Kidney glomerular epithelial cell (primary cell): ENCODE measurements around the gene PRKRIP1.
A peak's percentile ranks its signal among the peaks of the same experiment; 100 is the strongest.
"Not testable (repeated sequence)": the region's sequence is repeated elsewhere in the genome, so short reads cannot be mapped to it uniquely, and the experiment has no call there.

Experiments used
- DNase-seq: peaks from one replicate; lab custom pipeline; 2025; lab: John Stamatoyannopoulos, UW

Gene PRKRIP1

GRCh38 chr7:102395873-102396709 lies at the start of gene PRKRIP1:
Gene PRKRIP1, plus strand, starts transcription at chr7:102396363. Its CDS starts 49 bp downstream, at chr7:102396412.
- peak; percentile 93 for DNase-seq

- DNase-seq, result not testable (repeated sequence)
Observed at GRCh38 chr7:102346983-102347382, 49.2 kb upstream of the PRKRIP1 start.

- not testable (repeated sequence) for DNase-seq
Observed at GRCh38 chr7:102356344-102356743, 39.8 kb upstream of the PRKRIP1 start, which contains the start of gene SPDYE6. Gene SPDYE6, minus strand, starts transcription at chr7:102356444. Its CDS starts 421 bp downstream, at chr7:102356023.

- peak; percentile 97 for DNase-seq
Observed at GRCh38 chr7:102363549-102364393, 32.4 kb upstream of the PRKRIP1 start.

GRCh38 chr7:102364394-102364886 lies 31.7 kb upstream of the PRKRIP1 start:
- DNase-seq, result not testable (repeated sequence)

- peak; percentile 13 for DNase-seq
Observed at GRCh38 chr7:102365390-102365789, 30.8 kb upstream of the PRKRIP1 start.

- DNase-seq, result not testable (repeated sequence)
Observed at GRCh38 chr7:102370038-102370437, 26.1 kb upstream of the PRKRIP1 start.

GRCh38 chr7:102372796-102373195 lies 23.4 kb upstream of the PRKRIP1 start:
- not testable (repeated sequence) for DNase-seq

- DNase-seq, result no peak
Observed at GRCh38 chr7:102376964-102377466, 19.1 kb upstream of the PRKRIP1 start.

GRCh38 chr7:102380837-102381236 lies 15.3 kb upstream of the PRKRIP1 start:
- not testable (repeated sequence) for DNase-seq

- not testable (repeated sequence) for DNase-seq
Observed at GRCh38 chr7:102381696-102382425, 14.3 kb upstream of the PRKRIP1 start.

GRCh38 chr7:102387064-102387463 lies 9.1 kb upstream of the PRKRIP1 start:
- DNase-seq, result no peak

GRCh38 chr7:102389810-102390209 lies 6.4 kb upstream of the PRKRIP1 start:
- DNase-seq, result no peak

- peak; percentile 78 for DNase-seq
Observed at GRCh38 chr7:102390697-102391484, 5.3 kb upstream of the PRKRIP1 start.

GRCh38 chr7:102392330-102392729 lies 3.8 kb upstream of the PRKRIP1 start:
- DNase-seq, result no peak

- DNase-seq, result no peak
Observed at GRCh38 chr7:102393467-102393866, 2.7 kb upstream of the PRKRIP1 start.

- no peak for DNase-seq
Observed at GRCh38 chr7:102395592-102395872, 631 bp upstream of the PRKRIP1 start.

GRCh38 chr7:102396710-102397019 lies 502 bp downstream of the PRKRIP1 start:
- no peak for DNase-seq

GRCh38 chr7:102398543-102398942 lies 2.4 kb downstream of the PRKRIP1 start:
- no peak for DNase-seq

- DNase-seq, result no peak
Observed at GRCh38 chr7:102400360-102400759, 4.2 kb downstream of the PRKRIP1 start.

- DNase-seq, result no peak
Observed at GRCh38 chr7:102403563-102403962, 7.4 kb downstream of the PRKRIP1 start.
